Retinal pigment epithelial cell (primary cell): ENCODE measurements around the gene AMTN.

Experiments used
- DNase-seq: peaks from one replicate; pipeline ENCODE4 v3.0.0-alpha.2; 2010; ENCODE audit warnings: low read depth
- H3K4me3 ChIP-seq: 2 replicates; pipeline ENCODE4 v1.5.1; 2011; ENCODE audit warnings: mild to moderate bottlenecking, low read length, control low read depth, moderate library complexity
- CTCF ChIP-seq: conservative IDR thresholded peaks from 2 replicates; pipeline ENCODE4 v1.5.1; 2011; ENCODE audit warnings: low read depth, low read length, control low read depth, inconsistent platforms

Gene AMTN

DNA sequence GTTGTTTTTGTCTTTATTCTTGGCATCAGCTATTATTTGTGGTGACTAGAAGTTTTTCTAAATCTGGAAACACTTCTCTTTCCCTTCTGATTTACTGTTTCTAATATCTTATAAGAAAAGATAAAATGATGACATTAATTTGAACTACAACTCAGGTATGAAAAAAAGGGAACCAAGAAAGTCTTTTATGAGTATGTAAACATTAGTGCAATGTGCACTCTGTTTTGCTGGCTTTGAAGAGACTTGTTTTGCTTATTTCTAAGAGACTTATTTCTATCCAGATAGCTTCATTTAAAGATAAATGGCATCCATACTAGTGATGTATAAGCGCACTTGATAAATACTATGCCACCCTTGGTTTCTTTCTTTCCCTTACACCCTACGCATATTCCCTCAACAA is 63.6 kb downstream of the AMTN start:
- no peak for DNase-seq
- TF ChIP-seq CTCF: no peak
- no peak overlapping the region for H3K4me3 ChIP-seq
